GM23338 (cell line): ENCODE measurements around the gene STARD13. TPM values are rescaled to one million over a fixed set of nuclear protein-coding genes. Genes with fewer than 3 reads are reported as not detected.

Source experiments
- ATAC-seq: fragments of 200-7000 bp; cut with Tn5 transposase; 3 replicates; pipeline ENCODE4 v1.9.1; 2020
- DNase-seq: peaks from one replicate; pipeline ENCODE4 v3.0.0-alpha.2; 2015; ENCODE audit warnings: low spot score
- H2AFZ ChIP-seq: fragments of 200-600 bp; sonication (generic); 2 replicates; pipeline ENCODE4 v1.8.0; 2016; ENCODE audit warnings: antibody characterized with exemption, mild to moderate bottlenecking, moderate library complexity
- H3F3A ChIP-seq: fragments of 200-600 bp; sonication (generic); replicated peaks from 2 replicates; pipeline ENCODE4 v1.8.0; 2017; ENCODE audit warnings: antibody characterized with exemption, mixed run types, low read depth
- H3K27ac ChIP-seq: fragments of 200-600 bp; sonication (generic); 2 replicates; pipeline ENCODE4 v1.6.1; 2016; ENCODE audit warnings: low read depth
- H3K27me3 ChIP-seq: fragments of 200-600 bp; sonication (generic); 2 replicates; pipeline ENCODE4 v1.8.0; 2016; ENCODE audit warnings: mild to moderate bottlenecking, mixed run types, moderate library complexity; ENCODE audit not compliant: insufficient read depth
- H3K36me3 ChIP-seq: fragments of 200-600 bp; sonication (generic); 2 replicates; pipeline ENCODE4 v1.8.0; 2016; ENCODE audit warnings: mild to moderate bottlenecking; ENCODE audit not compliant: insufficient read depth
- H3K4me1 ChIP-seq: fragments of 200-600 bp; sonication (generic); 2 replicates; pipeline ENCODE4 v1.8.0; 2016; ENCODE audit warnings: mild to moderate bottlenecking, moderate library complexity; ENCODE audit not compliant: insufficient read depth
- H3K4me2 ChIP-seq: fragments of 200-600 bp; sonication (generic); 2 replicates; pipeline ENCODE4 v1.7.1; 2017; ENCODE audit warnings: mixed run types
- H3K4me3 ChIP-seq: fragments of 200-600 bp; sonication (generic); 2 replicates; pipeline ENCODE4 v1.6.1; 2016; ENCODE audit warnings: mixed run types
- H3K79me2 ChIP-seq: fragments of 200-600 bp; sonication (generic); replicated peaks from 2 replicates; pipeline ENCODE4 v1.8.0; 2017; ENCODE audit warnings: mild to moderate bottlenecking; ENCODE audit not compliant: insufficient read depth
- H3K9me2 ChIP-seq: fragments of 200-600 bp; sonication (generic); 2 replicates; pipeline ENCODE4 v1.8.0; 2017; ENCODE audit not compliant: insufficient read depth
- H4K20me1 ChIP-seq: fragments of 200-600 bp; sonication (generic); replicated peaks from 2 replicates; pipeline ENCODE4 v1.8.0; 2017; ENCODE audit warnings: mild to moderate bottlenecking; ENCODE audit not compliant: insufficient read depth
- H3K27ac Mint-ChIP-seq: 2 replicates; pipeline ENCODE4 v1.8.0; 2020; ENCODE audit warnings: inconsistent platforms, mild to moderate bottlenecking, moderate library complexity, mixed read lengths
- H3K27me3 Mint-ChIP-seq: 3 replicates; pipeline ENCODE4 v1.8.0; 2022; ENCODE audit warnings: low read depth, mild to moderate bottlenecking, moderate library complexity, mixed read lengths, inconsistent platforms; ENCODE audit not compliant: insufficient read depth, poor library complexity
- H3K36me3 Mint-ChIP-seq: 3 replicates; pipeline ENCODE4 v1.8.0; 2021; ENCODE audit warnings: low read depth, mild to moderate bottlenecking, inconsistent platforms, moderate library complexity, mixed read lengths
- H3K4me1 Mint-ChIP-seq: 3 replicates; pipeline ENCODE4 v1.8.0; 2020; ENCODE audit warnings: mild to moderate bottlenecking, inconsistent platforms, mixed read lengths
- H3K4me3 Mint-ChIP-seq: 3 replicates; pipeline ENCODE4 v1.8.0; 2021; ENCODE audit warnings: moderate library complexity, mild to moderate bottlenecking, inconsistent platforms, mixed read lengths
- H3K9me3 Mint-ChIP-seq: 3 replicates; pipeline ENCODE4 v1.8.0; 2020; ENCODE audit warnings: moderate library complexity, mild to moderate bottlenecking, inconsistent platforms, mixed read lengths
- CREB1 ChIP-seq: fragments of 250-450 bp; sonication (Bioruptor Pico); IDR thresholded peaks from 2 replicates; pipeline ENCODE4 v1.5.0; 2020; ENCODE audit warnings: low read depth, mild to moderate bottlenecking, moderate library complexity
- CTCF ChIP-seq, 2 experiments: fragments of 200-600 bp in 1 of 2; sonication (generic) in 1 of 2; conservative IDR thresholded peaks; 2 replicates each; pipeline versions ENCODE4 v1.5.1 to v1.6.1; 2016 to 2017; ENCODE audit warnings: antibody characterized with exemption in 2 of 2, low read depth in 2 of 2, mild to moderate bottlenecking in 2 of 2, moderate library complexity in 1 of 2
- ETS1 ChIP-seq: IDR thresholded peaks from 2 replicates; pipeline ENCODE4 v1.6.1; 2016; ENCODE audit warnings: antibody characterized with exemption
- EZH2 ChIP-seq: fragments of 200-600 bp; sonication (generic); IDR thresholded peaks from one replicate; pipeline ENCODE4 v1.8.0; 2017; ENCODE audit warnings: antibody characterized with exemption, mild to moderate bottlenecking, low read depth; ENCODE audit not compliant: unreplicated experiment
- JUNB ChIP-seq: IDR thresholded peaks from one replicate; pipeline ENCODE4 v1.6.1; 2016; ENCODE audit warnings: antibody characterized with exemption; ENCODE audit not compliant: unreplicated experiment
- NANOG ChIP-seq: IDR thresholded peaks from 2 replicates; pipeline ENCODE4 v1.6.1; 2016; ENCODE audit warnings: antibody characterized with exemption, borderline replicate concordance
- REST ChIP-seq: IDR thresholded peaks from one replicate; pipeline ENCODE4 v1.6.1; 2018; ENCODE audit warnings: antibody characterized with exemption; ENCODE audit not compliant: unreplicated experiment
- STAT1 ChIP-seq: IDR thresholded peaks from one replicate; pipeline ENCODE4 v1.6.1; 2016; ENCODE audit warnings: antibody characterized with exemption; ENCODE audit not compliant: unreplicated experiment
- ZNF114 ChIP-seq: fragments of 250-450 bp; sonication (Bioruptor Pico); IDR thresholded peaks from 2 replicates; pipeline ENCODE4 v1.5.0; 2020; ENCODE audit warnings: mild to moderate bottlenecking, moderate library complexity
- ZNF462 ChIP-seq: fragments of 250-450 bp; sonication (Bioruptor Pico); IDR thresholded peaks from 2 replicates; pipeline ENCODE4 v1.5.0; 2020; ENCODE audit warnings: mild to moderate bottlenecking, moderate library complexity
- polyA plus RNA-seq: library from polyadenylated mRNA; unstranded; fragments of >200 nt; fragmentation: Nextera tagmentation; extraction: Ambion mirVana; gene quantifications from 2 replicates; pipeline ENCODE4 v1.2.1, GENCODE V29; 2016
- total RNA-seq: library from RNA; depleted of rRNA; stranded (reverse); fragments of >200 nt; shearing (Covaris generic); gene quantifications from 2 replicates; pipeline ENCODE4 v1.2.3, GENCODE V29; 2014

STARD13 gene
- total and polyA plus RNA-seq, 2 experiments from 2014 or later = 3.2 to 5.2 TPM

GRCh38 chr13:33331962-33332361 lies 46.4 kb upstream of the STARD13 start (continued):
- no peak for TF ChIP-seq CTCF (conservative IDR thresholded peaks at IDR 0.05; ENCODE audit: low read depth in 2 of 2)

- Histone ChIP-seq H3K4me2 (no peak overlapping the region), H3K79me2 (no peaks in the 10 kb centered on the region), H3F3A (peaks cover 9% of the 10 kb centered on the region; the same call in 1 of the 2 replicates), H3K27ac (no peak overlapping the region), H4K20me1 (no peaks in the 10 kb centered on the region), H3K4me3 (no peak overlapping the region), H3K9me2 (no peaks in the 10 kb centered on the region), H3K36me3 (no peaks in the 10 kb centered on the region), H3K4me1 (peaks cover 23% of the 10 kb centered on the region), H2AFZ (peak overlapping the region; percentile 23; the same call in 1 of the 2 replicates), H3K27me3 (no peaks in the 10 kb centered on the region)
- Mint-ChIP-seq H3K27me3 (no peaks in the 10 kb centered on the region), H3K36me3 (no peaks in the 10 kb centered on the region), H3K27ac (no peak overlapping the region), H3K4me1 (peaks cover 24% of the 10 kb centered on the region), H3K4me3 (no peak overlapping the region), H3K9me3 (no peaks in the 10 kb centered on the region)
- DNase-seq = no peak
- no peak for ATAC-seq
- no peak for TF ChIP-seq REST
- TF ChIP-seq STAT1 = no peak
- TF ChIP-seq ZNF114 (CRISPR knock-in tag) = no peak
- TF ChIP-seq CREB1 (CRISPR knock-in tag) = no peak
- no peak for TF ChIP-seq NANOG
- TF ChIP-seq ZNF462 (CRISPR knock-in tag) = no peak
- no peak for TF ChIP-seq EZH2
- no peak for TF ChIP-seq CTCF (conservative IDR thresholded peaks at IDR 0.05; ENCODE audit: low read depth in 2 of 2)
- no peak for TF ChIP-seq JUNB
- TF ChIP-seq ETS1 = no peak
These were observed 44.9 kb upstream of the STARD13 start for GRCh38 chr13:33330483-33330882.
